Renal cortical epithelial cell (primary cell): Measurements from ENCODE around the gene CHAF1A. TPM values are rescaled to one million over a fixed set of nuclear protein-coding genes. Genes with fewer than 3 reads are reported as not detected.

Experiments used
- total RNA-seq: library from RNA; depleted of rRNA; stranded (reverse); fragments of >200 nt; gene quantifications from 2 replicates; pipeline ENCODE4 v1.2.3, GENCODE V29; 2014

The CHAF1A gene
- total RNA-seq, 1 donor from 2014 or later, result 5.6 TPM

Other genes with a start within 250 kb of the CHAF1A start
- not detected in 2 replicates for gene CREB3L3, start 249.0 kb upstream of the CHAF1A start, total RNA-seq
- 9.7 and 19.2 TPM in 2 replicates for gene SIRT6, start 220.1 kb upstream of the CHAF1A start, total RNA-seq
- 1.7 TPM in 1 of 2 replicates, not detected in the other for gene ANKRD24, start 220.0 kb upstream of the CHAF1A start, total RNA-seq
- gene EBI3, start 173.1 kb upstream of the CHAF1A start, total RNA-seq, result 1.3 and 2.4 TPM in 2 replicates
- 19.8 and 25.7 TPM in 2 replicates for gene YJU2, start 155.6 kb upstream of the CHAF1A start, total RNA-seq
- gene SHD, start 123.4 kb upstream of the CHAF1A start, total RNA-seq, result not detected in 2 replicates
- gene TMIGD2, start 100.3 kb upstream of the CHAF1A start, total RNA-seq, result not detected in 2 replicates
- gene FSD1, start 98.0 kb upstream of the CHAF1A start, total RNA-seq, result 1.0 and 5.6 TPM in 2 replicates
- 26.6 and 89.1 TPM in 2 replicates for gene STAP2, start 63.8 kb upstream of the CHAF1A start, total RNA-seq
- 6.9 and 7.2 TPM in 2 replicates for gene MPND, start 59.1 kb upstream of the CHAF1A start, total RNA-seq
- gene SH3GL1, start 2.1 kb upstream of the CHAF1A start, total RNA-seq, result 30.6 and 51.2 TPM in 2 replicates
- gene UBXN6, start 55.2 kb downstream of the CHAF1A start, total RNA-seq, result 101 and 105 TPM in 2 replicates
- 47.2 and 59.5 TPM in 2 replicates for gene HDGFL2, start 69.7 kb downstream of the CHAF1A start, total RNA-seq
- gene PLIN4, start 115.8 kb downstream of the CHAF1A start, total RNA-seq, result under 0.01 and 0.10 TPM in 2 replicates
- 0.17 and 0.40 TPM in 2 replicates for gene PLIN5, start 132.6 kb downstream of the CHAF1A start, total RNA-seq
- 0.17 and 2.9 TPM in 2 replicates for gene LRG1, start 137.4 kb downstream of the CHAF1A start, total RNA-seq
- gene SEMA6B, start 157.0 kb downstream of the CHAF1A start, total RNA-seq, result 0.17 and 0.89 TPM in 2 replicates
- 3.0 and 5.4 TPM in 2 replicates for gene TNFAIP8L1, start 236.9 kb downstream of the CHAF1A start, total RNA-seq